ENCODE results near the gene KCNK7.

Gene KCNK7

DNA sequence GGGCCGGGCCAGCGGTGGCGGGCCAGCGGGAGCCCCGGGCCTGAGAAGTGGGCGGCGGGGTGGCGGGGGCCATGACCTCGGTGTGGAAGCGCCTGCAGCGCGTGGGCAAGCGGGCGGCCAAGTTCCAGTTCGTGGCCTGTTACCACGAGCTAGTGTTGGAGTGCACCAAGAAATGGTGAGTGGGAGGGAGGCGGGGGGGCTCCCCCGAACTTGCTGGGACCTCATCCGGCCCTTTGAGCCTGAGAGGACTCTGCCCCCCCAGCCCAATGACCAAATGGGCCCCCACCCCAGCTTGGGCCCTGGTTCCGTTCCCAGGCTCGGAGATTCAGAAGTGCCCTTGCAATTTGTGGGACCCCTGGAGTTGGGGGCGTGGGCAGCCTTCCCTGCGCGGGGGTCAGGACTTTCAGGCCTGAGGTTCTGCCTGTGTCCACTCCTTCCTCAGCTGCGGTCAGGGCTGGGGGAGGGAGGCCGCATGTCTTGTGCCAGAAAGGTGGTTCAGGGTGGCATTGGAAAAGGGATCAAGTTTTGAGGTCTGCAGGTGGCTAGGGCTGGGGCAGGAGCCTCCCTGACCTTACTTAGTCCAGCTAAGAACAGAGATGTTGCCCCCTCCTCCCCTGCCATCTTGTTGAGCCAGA is 19.3 kb downstream of the KCNK7 start:
- H3K4me3 ChIP-seq (ENCODE audit: low read depth, low read length), result peak overlapping the region; percentile 62
- peak; percentile 39 for DNase-seq (ENCODE audit: low read depth)
- TF ChIP-seq, protein P1, sequence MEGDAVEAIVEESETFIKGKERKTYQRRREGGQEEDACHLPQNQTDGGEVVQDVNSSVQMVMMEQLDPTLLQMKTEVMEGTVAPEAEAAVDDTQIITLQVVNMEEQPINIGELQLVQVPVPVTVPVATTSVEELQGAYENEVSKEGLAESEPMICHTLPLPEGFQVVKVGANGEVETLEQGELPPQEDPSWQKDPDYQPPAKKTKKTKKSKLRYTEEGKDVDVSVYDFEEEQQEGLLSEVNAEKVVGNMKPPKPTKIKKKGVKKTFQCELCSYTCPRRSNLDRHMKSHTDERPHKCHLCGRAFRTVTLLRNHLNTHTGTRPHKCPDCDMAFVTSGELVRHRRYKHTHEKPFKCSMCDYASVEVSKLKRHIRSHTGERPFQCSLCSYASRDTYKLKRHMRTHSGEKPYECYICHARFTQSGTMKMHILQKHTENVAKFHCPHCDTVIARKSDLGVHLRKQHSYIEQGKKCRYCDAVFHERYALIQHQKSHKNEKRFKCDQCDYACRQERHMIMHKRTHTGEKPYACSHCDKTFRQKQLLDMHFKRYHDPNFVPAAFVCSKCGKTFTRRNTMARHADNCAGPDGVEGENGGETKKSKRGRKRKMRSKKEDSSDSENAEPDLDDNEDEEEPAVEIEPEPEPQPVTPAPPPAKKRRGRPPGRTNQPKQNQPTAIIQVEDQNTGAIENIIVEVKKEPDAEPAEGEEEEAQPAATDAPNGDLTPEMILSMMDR (IDR thresholded peaks at IDR 0.05; ENCODE audit: low read depth, low read length), result no peak
- TF ChIP-seq POLR2A (IDR thresholded peaks at IDR 0.05; ENCODE audit: extremely low read depth, insufficient read length) (no peak), MYC (IDR thresholded peaks at IDR 0.05; ENCODE audit: low read depth, low read length) (no peak)
- TF ChIP-seq, protein P2, sequence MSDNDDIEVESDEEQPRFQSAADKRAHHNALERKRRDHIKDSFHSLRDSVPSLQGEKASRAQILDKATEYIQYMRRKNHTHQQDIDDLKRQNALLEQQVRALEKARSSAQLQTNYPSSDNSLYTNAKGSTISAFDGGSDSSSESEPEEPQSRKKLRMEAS (IDR thresholded peaks at IDR 0.05; ENCODE audit: low read depth, low read length), result no peak

DNA sequence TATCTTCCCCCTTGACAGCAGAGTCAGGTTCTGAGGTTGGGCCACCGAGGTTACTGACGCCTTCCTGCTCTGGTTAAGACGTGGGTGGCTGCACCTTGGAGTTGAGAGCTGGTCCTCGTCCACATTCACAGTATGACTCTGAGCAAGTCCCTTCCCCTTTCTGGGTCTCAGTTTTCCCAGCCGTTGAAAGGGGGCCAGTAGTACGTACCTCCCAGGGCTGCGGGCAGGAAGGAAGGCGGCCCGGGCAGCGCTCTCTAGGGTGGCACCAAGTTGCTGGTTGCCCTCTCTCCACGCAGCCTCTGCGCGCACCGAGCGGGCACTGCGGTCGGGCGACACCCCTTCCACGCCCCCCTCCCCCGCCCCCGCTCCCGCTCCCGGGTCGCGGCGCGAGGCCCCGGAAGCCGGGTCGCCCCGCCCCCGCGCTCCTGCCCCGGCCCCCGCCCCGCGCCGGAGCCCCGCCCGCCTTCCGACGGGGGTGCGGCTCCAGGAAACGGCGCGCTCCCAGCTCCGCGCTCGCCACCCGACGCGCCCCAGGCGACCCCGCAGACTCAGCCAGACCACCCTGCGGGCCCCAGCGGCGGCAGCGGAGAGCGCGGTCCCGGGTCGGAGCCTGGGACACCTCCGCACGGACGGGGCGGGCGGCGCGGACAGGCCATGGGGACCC is 19.9 kb downstream of the KCNK7 start, which contains the start of gene EHBP1L1:
Gene EHBP1L1, plus strand, starts transcription at position 486 of the 664 bp plus-strand sequence. CDS start 250 bp downstream, outside the sequence.
- peak within 1 kb of the TSS; percentile 62 for H3K4me3 ChIP-seq (ENCODE audit: low read depth, low read length)
- DNase-seq (ENCODE audit: low read depth), result peak; percentile 89
- TF ChIP-seq MYC (IDR thresholded peaks at IDR 0.05; ENCODE audit: low read depth, low read length), result 0 out of 2 replicates have a peak, but pooled peaks have one; percentile 8
- TF ChIP-seq, protein P1 (IDR thresholded peaks at IDR 0.05; ENCODE audit: low read depth, low read length), result no peak
- no peak for TF ChIP-seq POLR2A (IDR thresholded peaks at IDR 0.05; ENCODE audit: extremely low read depth, insufficient read length)

DNA sequence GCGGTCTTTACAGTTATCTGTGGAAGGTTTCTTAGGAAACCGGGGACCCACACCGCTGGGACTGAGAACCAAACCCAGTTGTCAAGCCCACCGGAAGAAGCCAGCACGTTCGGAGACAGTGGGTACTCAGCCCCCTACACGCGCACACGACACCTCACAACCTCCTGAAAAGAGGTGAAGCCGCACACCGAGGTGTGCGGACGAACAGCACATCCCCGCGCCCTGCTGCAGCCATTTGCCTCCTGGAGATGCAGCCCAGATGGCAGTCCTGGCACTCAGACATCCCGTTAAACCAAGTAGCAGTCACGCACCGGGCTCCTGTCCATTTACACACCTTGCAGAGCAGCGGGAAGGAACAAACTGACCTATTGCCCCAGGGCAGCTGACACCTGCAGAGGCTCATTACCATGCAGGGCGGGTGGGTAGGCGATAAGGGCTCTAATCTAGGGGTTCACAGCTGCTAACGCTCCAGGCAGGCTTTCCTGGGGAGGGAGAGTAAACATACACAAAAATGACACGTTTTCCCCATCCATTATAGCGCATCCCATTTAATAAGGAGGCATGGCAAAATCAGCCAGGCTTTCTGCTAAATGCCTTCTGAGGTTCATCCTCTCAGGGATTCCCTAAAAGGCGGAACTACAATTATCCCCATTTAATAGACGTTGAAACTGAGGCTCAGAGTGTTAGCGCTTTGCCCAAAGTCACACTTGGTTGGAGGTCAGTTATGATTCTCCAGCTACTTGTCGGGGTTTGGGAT is 20.6 kb downstream of the KCNK7 start:
- TF ChIP-seq MYC (IDR thresholded peaks at IDR 0.05; ENCODE audit: low read depth, low read length) (no peak), POLR2A (IDR thresholded peaks at IDR 0.05; ENCODE audit: extremely low read depth, insufficient read length) (no peak)
- TF ChIP-seq, protein P2 (IDR thresholded peaks at IDR 0.05; ENCODE audit: low read depth, low read length), result no peak
- TF ChIP-seq, protein P1 (IDR thresholded peaks at IDR 0.05; ENCODE audit: low read depth, low read length), result no peak
- no peak for DNase-seq (ENCODE audit: low read depth)
- peak overlapping the region; percentile 62 for H3K4me3 ChIP-seq (ENCODE audit: low read depth, low read length)

DNA sequence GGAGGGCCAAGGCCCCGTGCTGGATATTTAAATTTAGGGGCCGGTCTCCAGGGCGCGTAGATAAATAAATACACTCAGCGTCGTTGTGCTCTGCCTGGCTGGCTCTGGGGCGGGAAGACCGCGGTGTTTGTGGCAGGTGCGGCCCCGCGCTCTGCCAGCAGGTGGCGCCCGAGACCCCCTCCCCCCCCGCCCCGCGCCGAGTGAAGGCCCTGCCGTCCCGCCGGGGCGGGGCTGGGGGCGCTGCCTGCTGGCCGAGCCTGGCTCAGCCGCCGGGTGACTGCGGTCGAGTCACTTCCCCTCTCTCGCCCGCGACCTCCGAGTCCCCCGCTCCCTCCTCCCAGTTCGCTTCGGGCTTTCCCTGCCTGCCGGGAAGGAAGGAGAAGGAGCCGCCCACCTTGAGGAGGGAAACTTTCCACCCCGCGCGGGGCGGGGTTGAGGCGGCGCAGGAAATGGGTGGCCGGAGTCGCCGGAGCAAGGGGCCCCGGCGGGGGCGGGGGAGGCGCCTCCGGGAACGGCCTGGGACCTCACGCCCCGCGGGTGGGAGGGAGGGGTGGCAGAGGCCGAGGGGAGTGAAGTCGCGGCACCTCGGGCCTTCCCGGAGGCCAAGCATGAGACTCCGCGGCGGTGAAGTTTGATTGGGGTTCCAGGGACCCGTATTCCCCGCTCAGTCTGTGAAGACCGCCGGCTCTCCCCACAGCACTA is 21.3 kb downstream of the KCNK7 start:
- peak overlapping the region; percentile 62 for H3K4me3 ChIP-seq (ENCODE audit: low read depth, low read length)
- DNase-seq (ENCODE audit: low read depth), result peak; percentile 99
- TF ChIP-seq POLR2A (IDR thresholded peaks at IDR 0.05; ENCODE audit: extremely low read depth, insufficient read length), result no peak
- TF ChIP-seq, protein P1 (IDR thresholded peaks at IDR 0.05; ENCODE audit: low read depth, low read length), result peak; percentile 57
- TF ChIP-seq, protein P2 (IDR thresholded peaks at IDR 0.05; ENCODE audit: low read depth, low read length), result peak; percentile 22; the same call in 1 of the 2 replicates

DNA sequence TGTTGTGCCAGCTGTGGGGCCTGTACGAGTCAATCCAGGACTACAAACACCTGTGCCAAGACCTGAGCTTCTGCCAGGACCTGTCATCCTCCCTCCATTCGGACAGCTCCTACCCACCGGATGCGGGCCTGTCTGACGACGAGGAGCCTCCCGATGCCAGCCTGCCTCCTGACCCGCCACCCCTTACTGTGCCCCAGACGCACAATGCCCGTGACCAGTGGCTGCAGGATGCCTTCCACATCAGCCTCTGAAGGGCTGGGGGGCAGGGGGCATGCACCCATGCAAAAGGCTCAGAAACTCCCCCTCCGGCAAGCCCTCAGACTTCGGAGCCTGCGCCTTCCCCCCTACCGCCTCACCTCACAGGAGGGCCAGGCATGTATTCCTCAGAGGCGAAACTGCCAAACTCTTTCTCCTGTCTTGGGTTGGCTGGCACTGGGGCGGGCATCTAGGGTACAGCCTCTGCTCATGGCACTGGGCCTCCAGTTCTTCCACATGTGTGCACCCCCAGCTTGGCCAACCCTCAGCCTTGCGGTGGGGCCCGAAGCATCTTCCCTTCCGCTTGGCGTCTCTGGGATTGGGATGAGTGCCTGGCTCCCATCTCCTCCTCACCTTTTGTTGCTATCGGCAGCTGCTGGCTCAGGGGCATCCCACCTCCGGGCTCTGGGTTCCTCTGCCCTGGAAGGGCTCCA is 22.1 kb downstream of the KCNK7 start:
- TF ChIP-seq POLR2A (IDR thresholded peaks at IDR 0.05; ENCODE audit: extremely low read depth, insufficient read length) (no peak), MYC (IDR thresholded peaks at IDR 0.05; ENCODE audit: low read depth, low read length) (no peak)
- TF ChIP-seq, protein P2 (IDR thresholded peaks at IDR 0.05; ENCODE audit: low read depth, low read length), result no peak
- TF ChIP-seq, protein P1 (IDR thresholded peaks at IDR 0.05; ENCODE audit: low read depth, low read length), result no peak
- peak overlapping the region; percentile 70 for H3K4me3 ChIP-seq (ENCODE audit: low read depth, low read length)
- no peak for DNase-seq (ENCODE audit: low read depth)

All from NB4 (cell line).